Psoas muscle (tissue), 8 donors: ENCODE results near the gene CCDC27. TPM values are rescaled to one million over a fixed set of nuclear protein-coding genes. Genes with fewer than 3 reads are reported as not detected.

Experiments
- ATAC-seq, 4 donors: fragments of 200-7000 bp; cut with Tn5 transposase; one replicate each; pipeline ENCODE4 v1.9.1; 2020; ENCODE audit warnings: moderate library complexity in 3 of 4, mild to moderate bottlenecking in 2 of 4
- DNase-seq, 2 donors: peaks; one replicate each; pipeline ENCODE4 v3.0.0-alpha.2; 2020
- H3K27ac ChIP-seq: fragments of 200-600 bp; one replicate; pipeline ENCODE4 v1.8.0; 2022
- H3K27me3 ChIP-seq, 3 donors: fragments of 200-600 bp in 1 of 3; one replicate each; pipeline versions ENCODE4 v1.6.1 to v1.8.0; 2013 to 2022; ENCODE audit warnings: low read length in 2 of 3, mild to moderate bottlenecking in 2 of 3, moderate library complexity in 1 of 3; ENCODE audit not compliant: insufficient read depth in 3 of 3
- H3K36me3 ChIP-seq, 2 donors: fragments of 200-600 bp in 1 of 2; one replicate each; pipeline versions ENCODE4 v1.6.1 to v1.8.0; 2013 to 2022; ENCODE audit warnings: low read depth in 1 of 2, mild to moderate bottlenecking in 1 of 2, moderate library complexity in 1 of 2; ENCODE audit not compliant: insufficient read depth in 1 of 2
- H3K4me1 ChIP-seq: fragments of 200-600 bp; one replicate; pipeline ENCODE4 v1.8.0; 2022
- H3K4me3 ChIP-seq: fragments of 200-600 bp; one replicate; pipeline ENCODE4 v1.8.0; 2022; ENCODE audit warnings: mild to moderate bottlenecking
- H3K9me3 ChIP-seq: fragments of 200-600 bp; one replicate; pipeline ENCODE4 v1.8.0; 2022
- WGBS, 3 donors: extraction: QIAGEN DNeasy Blood & Tissue Kit; methylation state at CpG; one replicate each; pipeline versions ENCODE4 v1.1.6 to v1.1.7; 2013; 5-methylcytosine and 5-hydroxymethylcytosine counted together
- intact Hi-C, 2 donors: fragments of 100-400 bp; cut with DNase I; formaldehyde crosslinking; loops; one replicate each; pipeline versions ENCODE4 v1.11.0 to v1.14.2; 2022
- polyA plus RNA-seq, 3 donors: library from polyadenylated mRNA; stranded (reverse); fragments of 200-250 nt; gene quantifications; one replicate each; pipeline ENCODE4 v1.2.3, GENCODE V29; 2013
- total RNA-seq, 4 donors: library from RNA; stranded (reverse); fragmentation: NEBNext Ultra II Directional in 2 of 4; extraction: Animal tissue kit (Norgen Biotek cat#: 25700) in 2 of 4; gene quantifications; one replicate each; pipeline versions ENCODE4 v1.2.1 to v1.2.4, GENCODE V29; 2021 to 2023
- TF ChIP-seq, protein P1 (sequence below): fragments of 200-600 bp; IDR thresholded peaks from one replicate; pipeline ENCODE4 v1.8.0; 2022; ENCODE audit warnings: antibody characterized with exemption
- donor health status: healthy with polysubstance abuse.
- donor health status: DM: no; HTN: no; CAD: no; lungs with moderate emphysema.
- donor health status: Bipolar disorder and iron deficiency.
- donor health status: healthy.
- donor health status: DM: yes; HTN: yes; CAD: no.
- donor health status: DM: no; HTN: no; CAD: no.
- donor health status: DM: no; HTN: no; CAD: no.
- donor health status: DM: yes; HTN: yes; CAD: no.

CCDC27 gene
- total and polyA plus RNA-seq, 7 donors = 0.03 to 0.17 (median 0.10) TPM; not detected in 3

DNA sequence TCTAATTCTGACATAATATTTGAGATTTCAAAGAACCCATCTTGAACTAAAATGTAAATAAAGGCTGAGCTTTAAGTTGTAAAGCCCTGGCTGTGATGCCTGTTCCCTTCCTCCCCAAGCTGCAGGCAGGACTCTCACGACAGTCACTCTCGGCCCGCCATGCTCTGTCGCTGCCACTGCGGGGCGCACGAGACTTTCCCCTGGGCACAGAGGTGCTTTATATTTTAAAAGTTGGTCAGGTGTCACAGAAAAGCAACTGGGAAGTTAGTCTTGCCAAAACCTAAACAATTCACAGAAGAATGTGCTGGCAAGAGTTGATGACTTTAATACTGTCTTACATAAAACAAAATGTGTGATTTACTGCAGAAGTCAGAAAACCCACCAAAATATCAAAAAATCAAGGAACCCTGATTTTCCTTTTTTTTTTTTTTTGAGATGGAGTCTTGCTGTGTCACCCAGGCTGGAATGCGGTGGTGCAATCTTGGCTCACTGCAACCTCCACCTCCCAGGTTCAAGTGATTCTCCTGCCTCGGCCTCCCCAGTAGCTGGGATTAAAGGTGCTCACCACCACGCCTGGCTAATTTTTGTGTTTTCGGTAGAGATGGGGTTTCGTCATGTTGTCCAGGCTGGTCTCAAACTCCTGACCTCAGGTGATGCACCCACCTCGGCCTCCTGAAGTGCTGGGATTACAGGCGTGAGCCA, 33.4 kb downstream of the CCDC27 start:
- 83% methylated on average over 13 to 14 of the region's 14 CpGs for WGBS, 3 donors
- intact Hi-C loops = no loop called here
- no peaks in the 10 kb centered on the region for H3K27me3 ChIP-seq
- no peak overlapping the region for H3K4me3 ChIP-seq
- ATAC-seq (no peak), DNase-seq (no peak)
- peaks cover 2 to 73% of the 10 kb centered on the region in 2 donors for H3K36me3 ChIP-seq
- H3K4me1 ChIP-seq = peaks cover 5% of the 10 kb centered on the region
- TF ChIP-seq, protein P1, sequence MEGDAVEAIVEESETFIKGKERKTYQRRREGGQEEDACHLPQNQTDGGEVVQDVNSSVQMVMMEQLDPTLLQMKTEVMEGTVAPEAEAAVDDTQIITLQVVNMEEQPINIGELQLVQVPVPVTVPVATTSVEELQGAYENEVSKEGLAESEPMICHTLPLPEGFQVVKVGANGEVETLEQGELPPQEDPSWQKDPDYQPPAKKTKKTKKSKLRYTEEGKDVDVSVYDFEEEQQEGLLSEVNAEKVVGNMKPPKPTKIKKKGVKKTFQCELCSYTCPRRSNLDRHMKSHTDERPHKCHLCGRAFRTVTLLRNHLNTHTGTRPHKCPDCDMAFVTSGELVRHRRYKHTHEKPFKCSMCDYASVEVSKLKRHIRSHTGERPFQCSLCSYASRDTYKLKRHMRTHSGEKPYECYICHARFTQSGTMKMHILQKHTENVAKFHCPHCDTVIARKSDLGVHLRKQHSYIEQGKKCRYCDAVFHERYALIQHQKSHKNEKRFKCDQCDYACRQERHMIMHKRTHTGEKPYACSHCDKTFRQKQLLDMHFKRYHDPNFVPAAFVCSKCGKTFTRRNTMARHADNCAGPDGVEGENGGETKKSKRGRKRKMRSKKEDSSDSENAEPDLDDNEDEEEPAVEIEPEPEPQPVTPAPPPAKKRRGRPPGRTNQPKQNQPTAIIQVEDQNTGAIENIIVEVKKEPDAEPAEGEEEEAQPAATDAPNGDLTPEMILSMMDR = peak; percentile 15
- no peak overlapping the region for H3K27ac ChIP-seq
- no peaks in the 10 kb centered on the region for H3K9me3 ChIP-seq

DNA sequence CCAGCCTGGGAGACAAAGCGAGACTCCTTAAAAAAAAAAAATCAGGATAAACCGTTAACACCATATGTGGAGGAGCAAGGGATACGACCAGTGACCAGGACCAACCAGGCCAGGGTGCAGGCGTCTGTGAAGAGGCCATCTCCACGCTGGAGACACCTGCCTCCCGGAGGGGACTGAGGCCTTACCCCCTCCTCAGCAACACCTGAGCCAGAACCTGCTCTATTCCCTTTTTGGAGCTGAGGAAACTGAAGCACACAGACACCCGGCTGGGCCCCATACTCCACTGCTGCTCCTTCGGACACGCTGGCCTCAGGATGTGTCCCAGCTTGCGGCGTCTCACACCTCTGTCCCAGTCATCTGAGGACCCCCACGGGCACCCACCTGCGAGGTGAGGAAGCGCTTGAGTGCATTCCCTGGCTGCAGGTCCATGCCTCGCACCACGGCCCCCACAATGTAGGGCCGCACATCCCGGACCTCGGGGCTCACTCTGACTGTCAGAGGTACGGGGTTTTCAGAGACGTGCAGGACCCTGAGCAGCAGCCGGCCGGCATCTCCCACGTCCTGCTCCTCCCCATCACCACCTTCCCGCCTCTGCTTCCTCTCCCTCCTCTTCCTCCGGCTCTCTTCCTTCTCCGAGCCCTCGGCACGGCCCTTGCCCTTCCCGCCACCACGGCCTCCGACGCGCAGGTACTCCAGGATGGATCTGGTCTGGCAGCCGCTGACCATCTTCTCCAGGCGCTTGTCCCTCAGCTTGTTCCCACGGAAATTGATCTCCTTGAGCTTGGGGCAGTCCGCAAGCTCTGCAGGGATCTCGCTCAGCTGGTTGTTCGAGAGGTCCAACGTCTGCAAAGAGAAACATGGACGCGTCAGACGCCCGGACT, 34.5 kb downstream of the CCDC27 start:
- Histone ChIP-seq H3K27ac (no peak overlapping the region), H3K4me1 (peaks cover 5% of the 10 kb centered on the region), H3K36me3 (peaks cover 2 to 62% of the 10 kb centered on the region in 2 donors), H3K4me3 (no peak overlapping the region), H3K27me3 (no peaks in the 10 kb centered on the region), H3K9me3 (no peaks in the 10 kb centered on the region)
- 91 to 92% (median 91%) methylated on average over 45 of the region's 45 CpGs for WGBS, 3 donors
- TF ChIP-seq, protein P1 = no peak
- DNase-seq (no peak), ATAC-seq (no peak)
- intact Hi-C loops = no loop called here

DNA sequence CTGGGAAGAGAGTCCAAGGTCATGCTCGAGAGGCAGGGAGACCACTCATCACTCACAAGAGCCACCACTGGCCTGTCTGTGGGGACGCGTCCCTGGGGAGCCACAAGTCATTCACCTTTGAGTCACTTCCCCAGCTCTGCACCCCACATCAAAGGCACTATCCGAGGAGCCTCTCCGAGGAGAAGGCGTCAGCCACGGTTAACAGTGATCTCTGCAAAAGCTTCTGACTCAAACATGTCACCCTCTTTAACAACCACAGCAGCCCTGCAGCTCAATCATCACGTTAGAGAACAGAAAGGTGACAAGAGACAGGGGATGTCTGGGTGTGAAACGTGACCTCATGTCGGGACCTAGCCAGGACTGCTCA, 35.1 kb downstream of the CCDC27 start:
- ATAC-seq (no peak), DNase-seq (no peak)
- Histone ChIP-seq H3K27me3 (no peaks in the 10 kb centered on the region), H3K9me3 (no peaks in the 10 kb centered on the region), H3K4me1 (peaks cover 5% of the 10 kb centered on the region), H3K36me3 (peaks cover 2 to 61% of the 10 kb centered on the region in 2 donors), H3K27ac (no peak overlapping the region), H3K4me3 (no peak overlapping the region)
- TF ChIP-seq, protein P1 = no peak
- intact Hi-C loops = no loop called here
- WGBS, 3 donors = 74 to 78% (median 77%) methylated on average over 10 of the region's 10 CpGs

DNA sequence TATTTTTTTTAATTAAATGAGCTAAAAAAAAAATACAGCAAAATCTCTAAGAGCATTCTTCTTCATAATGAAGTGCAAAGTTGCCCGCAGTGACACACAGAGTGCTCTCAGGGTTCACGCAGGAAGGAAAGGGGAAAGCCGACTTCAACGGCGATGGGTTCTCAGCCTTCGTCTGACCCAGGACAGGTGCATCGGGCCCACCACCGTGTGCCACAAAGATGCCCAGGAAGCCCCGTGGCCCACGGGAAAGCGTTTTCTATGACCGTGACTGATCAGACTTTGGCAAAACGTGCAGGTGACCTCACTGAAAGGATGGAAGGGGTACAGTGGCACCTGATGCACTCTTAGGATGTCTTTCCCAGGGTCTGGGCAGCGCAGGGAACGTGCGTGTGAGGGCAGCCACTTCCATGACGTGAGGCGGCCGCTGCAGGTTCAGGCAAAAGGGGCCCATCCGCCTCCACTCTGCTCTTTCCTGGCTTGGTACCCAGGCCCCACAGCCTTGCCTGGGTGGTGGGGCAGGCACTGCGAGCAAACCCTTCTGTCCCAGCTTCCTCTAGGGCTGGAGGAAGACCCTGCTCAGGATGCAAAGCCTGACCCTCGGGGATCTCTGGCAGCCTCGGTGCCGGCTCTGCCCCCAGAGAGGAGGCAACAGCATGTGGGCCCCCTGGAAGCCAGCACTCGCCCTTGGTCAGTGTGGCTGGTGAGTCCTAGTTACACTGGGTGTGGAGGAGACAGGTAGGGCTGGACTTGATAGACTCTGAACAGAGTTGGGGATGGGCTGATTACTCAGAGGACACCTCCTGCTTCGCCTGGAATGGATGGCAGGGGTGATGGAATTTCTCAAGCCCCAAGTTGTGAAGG, 35.7 kb downstream of the CCDC27 start:
- WGBS, 3 donors = 81 to 91% (median 82%) methylated on average over 26 of the region's 26 CpGs
- H3K27ac ChIP-seq = no peak overlapping the region
- TF ChIP-seq, protein P1 = no peak
- no peaks in the 10 kb centered on the region for H3K9me3 ChIP-seq
- H3K27me3 ChIP-seq = no peaks in the 10 kb centered on the region
- DNase-seq = no peak
- H3K36me3 ChIP-seq = peaks cover 2 to 60% of the 10 kb centered on the region in 2 donors
- peaks cover 9% of the 10 kb centered on the region for H3K4me1 ChIP-seq
- intact Hi-C loops = no loop called here
- H3K4me3 ChIP-seq = no peak overlapping the region
- ATAC-seq = no peak
